Effector CD4-positive, alpha-beta T cell (primary cell): Measurements from ENCODE around the gene TRIM2.
A peak's percentile ranks its signal among the peaks of the same experiment; 100 is the strongest.

Experiments used
- DNase-seq: peaks from one replicate; pipeline ENCODE4 v3.0.0-alpha.2; 2020

The TRIM2 gene

DNA sequence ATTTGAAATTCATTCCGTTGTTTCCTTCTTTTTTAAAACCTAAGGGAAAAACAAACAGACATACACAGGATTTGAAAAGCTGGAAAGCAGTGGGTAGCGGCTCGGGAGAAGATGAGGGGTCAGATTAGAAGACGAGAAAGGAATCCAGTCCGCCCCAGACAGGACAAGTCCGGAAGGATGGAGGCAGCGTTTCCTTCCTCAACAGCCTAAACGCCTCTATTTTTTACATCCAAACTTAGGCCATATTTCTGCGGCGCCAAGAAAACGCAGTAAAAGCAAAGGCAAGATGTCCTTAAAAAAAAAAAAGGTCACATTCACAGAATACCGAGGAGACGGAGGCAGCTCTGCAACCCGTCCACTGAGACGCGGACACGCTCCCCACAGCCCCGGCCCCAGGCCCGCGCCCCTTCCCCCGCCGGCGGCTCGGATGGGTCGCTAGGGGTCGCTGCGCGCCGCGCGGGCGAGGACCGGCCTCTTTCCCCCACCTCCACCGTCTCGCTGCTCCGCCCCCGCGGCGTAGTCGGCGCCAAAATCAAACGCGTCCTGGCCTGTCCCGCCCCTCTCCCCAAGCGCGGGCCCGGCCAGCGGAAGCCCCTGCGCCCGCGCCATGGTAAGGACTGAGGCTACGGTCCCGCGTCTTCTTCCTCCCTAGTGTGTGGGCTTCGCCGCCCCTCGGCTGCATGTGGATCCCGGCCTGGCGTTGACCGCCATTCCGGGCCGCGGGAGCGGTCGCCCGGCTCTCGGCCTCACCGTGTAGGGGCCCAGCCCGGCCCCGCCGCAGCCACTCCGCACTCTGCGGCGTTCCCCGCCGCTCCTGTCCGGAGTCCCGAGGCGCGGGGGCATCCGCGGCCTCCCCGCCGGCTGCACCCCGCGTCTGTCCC lies 140.1 kb downstream of the TRIM2 start, which contains the start of gene MND1:
Gene MND1 (plus strand): TSS at position 558 of the 881 bp plus-strand sequence. CDS start 50 bp downstream, at position 608.
- peak; percentile 87 for DNase-seq

DNA sequence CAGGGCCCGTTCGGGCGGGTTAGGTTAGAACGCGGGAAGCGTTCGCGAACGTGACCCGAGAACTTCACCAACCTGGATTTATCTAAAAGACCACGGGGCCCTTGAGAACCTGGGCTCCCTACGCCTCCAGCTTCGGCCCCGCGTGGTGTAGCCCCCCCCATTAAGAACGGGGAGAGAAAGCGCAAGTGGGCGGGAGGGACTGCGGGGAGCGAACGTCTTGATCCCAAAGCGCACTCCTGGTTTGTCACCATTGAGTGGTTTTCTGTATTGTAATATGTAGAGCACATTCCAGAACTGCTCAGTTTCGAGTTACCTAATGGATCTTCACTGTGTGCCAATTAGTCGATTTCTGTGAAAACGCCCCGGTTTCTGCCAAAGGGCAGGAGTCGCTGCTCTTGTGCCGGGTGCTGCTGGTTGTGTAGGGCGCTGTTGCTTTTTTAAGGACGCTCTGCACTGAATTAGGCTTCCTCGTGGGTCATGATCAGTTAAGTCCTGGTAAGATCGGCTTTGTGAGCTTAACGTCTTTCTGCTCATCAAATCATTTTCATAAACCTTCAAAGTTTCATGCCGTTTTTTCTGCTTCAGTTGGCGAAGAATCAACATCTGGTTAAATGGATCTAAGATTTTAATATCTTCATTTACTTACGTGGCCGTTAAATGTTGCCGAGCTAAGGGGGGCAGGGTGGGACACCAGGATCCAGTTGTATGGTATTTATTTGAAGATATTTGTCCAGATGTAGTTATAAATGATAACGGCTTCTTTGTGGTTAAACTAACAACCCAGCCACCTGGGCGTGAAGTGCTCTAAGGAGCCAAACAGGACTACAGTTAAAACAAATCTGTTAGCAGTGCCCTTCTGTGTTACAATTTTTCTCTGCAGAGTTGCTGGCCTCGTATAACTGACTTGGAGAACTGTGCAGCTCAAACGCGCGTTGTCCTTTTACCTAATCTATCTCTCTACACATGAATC lies 141.1 kb downstream of the TRIM2 start:
- peak; percentile 31 for DNase-seq

GRCh38 chr4:153346031-153346430 lies 141.8 kb downstream of the TRIM2 start:
- no peak for DNase-seq

- no peak for DNase-seq
Observed at GRCh38 chr4:153346563-153346962, 142.3 kb downstream of the TRIM2 start.

DNA sequence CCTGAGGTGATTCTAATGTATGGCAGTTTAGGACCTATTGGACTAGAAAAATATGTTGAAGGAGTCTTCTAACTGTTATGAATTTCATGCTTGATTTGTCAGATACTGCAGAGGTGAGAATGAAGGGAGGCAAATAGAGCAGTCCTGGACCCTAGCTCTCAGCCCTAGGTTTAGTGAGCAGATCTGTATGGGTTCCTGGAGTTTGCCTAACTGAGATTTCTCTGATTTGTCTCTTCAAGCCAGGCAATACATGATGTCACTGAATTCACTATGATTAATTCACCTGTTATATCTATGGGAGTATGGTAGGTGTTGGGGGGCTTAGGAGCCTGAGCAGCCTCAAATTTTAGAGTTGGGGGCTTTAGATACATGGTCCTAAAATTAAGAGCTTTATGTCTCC lies 142.9 kb downstream of the TRIM2 start:
- no peak for DNase-seq

- no peak for DNase-seq
Observed at GRCh38 chr4:153348006-153348405, 143.8 kb downstream of the TRIM2 start.

GRCh38 chr4:153349206-153349805 lies 145.1 kb downstream of the TRIM2 start:
- DNase-seq, result no peak

- no peak for DNase-seq
Observed at GRCh38 chr4:153362184-153362583, 157.9 kb downstream of the TRIM2 start.

GRCh38 chr4:153364061-153364460 lies 159.8 kb downstream of the TRIM2 start:
- no peak for DNase-seq

- DNase-seq, result no peak
Observed at GRCh38 chr4:153365003-153365402, 160.8 kb downstream of the TRIM2 start.

- no peak for DNase-seq
Observed at GRCh38 chr4:153366486-153366885, 162.2 kb downstream of the TRIM2 start.

DNA sequence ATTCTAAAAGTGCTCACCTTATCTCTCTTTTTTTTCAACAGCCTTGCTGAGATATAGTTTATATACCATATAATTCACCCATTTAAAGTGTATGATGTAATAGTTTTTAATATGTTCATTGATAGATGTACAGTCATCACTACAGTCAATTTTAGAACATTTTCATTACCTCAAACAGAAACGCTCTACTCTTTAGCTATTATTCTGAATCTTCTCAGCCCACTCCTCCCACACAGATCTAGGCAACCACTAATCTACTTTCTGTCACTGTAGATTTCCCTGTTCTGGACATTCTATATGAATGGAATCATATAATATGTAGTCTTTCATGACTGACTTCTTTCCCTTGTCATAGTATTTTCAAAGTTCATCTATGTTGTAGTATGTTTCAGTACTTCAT lies 162.8 kb downstream of the TRIM2 start:
- DNase-seq, result no peak

- no peak for DNase-seq
Observed at GRCh38 chr4:153369021-153369420, 164.8 kb downstream of the TRIM2 start.

- no peak for DNase-seq
Observed at GRCh38 chr4:153371701-153372234, 167.5 kb downstream of the TRIM2 start.

DNA sequence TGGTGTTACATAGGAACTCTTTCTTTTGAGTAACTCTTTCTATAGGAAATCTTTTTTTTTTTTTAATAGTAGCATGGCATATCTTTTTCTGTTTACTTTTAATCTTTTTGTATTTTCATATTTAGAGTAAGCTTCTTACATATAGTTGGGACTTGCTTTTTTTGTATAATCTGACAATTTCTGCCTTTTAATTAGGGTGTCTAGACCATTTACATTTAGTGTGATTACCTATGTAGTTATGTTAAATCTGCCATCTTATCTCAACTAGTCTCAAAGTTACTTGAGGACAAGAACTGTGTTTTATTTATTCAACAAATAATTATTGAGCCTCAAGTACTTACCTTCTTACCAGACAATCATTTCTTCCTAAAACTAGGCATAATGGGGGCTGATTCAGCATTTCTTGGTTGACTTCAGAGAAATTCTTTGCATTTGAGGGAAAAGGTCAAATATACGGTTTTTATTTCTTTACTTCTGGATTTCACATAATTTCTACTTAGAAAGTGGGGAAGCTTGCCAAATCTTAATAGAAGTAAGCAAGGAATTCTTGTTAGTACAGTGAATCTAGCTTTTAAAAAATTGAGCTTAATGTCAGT lies 168.8 kb downstream of the TRIM2 start:
- no peak for DNase-seq

- DNase-seq, result no peak
Observed at GRCh38 chr4:153374442-153374841, 170.2 kb downstream of the TRIM2 start.

GRCh38 chr4:153375303-153375702 lies 171.1 kb downstream of the TRIM2 start:
- no peak for DNase-seq

DNA sequence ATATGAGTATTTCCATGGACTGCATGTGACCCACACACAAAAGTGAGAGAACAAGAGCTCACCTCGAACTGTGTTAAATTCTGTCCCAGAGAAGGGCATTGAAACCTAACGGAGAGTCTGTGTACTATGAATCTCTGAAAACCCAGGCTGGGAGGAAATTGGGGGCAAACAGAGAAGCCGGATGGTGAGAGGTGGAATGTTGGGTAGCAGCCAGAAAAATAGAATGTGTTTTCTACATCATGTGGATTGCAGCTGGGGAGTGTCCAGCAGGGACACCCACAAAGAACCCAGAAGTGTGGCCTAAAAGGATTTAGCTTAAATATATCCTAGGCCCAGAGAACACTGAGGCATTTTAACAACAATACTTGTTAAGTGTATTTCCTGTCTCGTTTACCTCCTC lies 178.9 kb downstream of the TRIM2 start:
- no peak for DNase-seq

GRCh38 chr4:153384160-153384559 lies 179.9 kb downstream of the TRIM2 start:
- no peak for DNase-seq

DNA sequence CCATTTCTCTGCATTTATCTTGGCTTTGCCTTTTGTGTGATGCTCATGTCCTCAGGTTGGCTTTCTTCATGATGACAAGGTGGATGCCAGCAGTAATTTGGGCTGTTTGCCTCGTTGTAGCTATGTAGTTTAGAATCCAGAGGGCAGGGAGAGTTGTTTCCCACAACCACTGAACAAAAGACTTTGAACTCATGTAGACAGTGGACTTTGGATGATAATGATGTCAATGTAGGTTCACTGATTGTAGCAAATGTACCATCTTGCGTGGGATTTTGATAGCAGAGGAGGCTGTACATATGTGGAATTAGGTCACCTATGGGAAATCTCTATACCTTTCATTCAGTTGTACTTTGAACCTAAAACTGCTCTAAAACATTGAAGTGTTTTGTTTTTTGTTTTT lies 181.5 kb downstream of the TRIM2 start:
- no peak for DNase-seq

DNA sequence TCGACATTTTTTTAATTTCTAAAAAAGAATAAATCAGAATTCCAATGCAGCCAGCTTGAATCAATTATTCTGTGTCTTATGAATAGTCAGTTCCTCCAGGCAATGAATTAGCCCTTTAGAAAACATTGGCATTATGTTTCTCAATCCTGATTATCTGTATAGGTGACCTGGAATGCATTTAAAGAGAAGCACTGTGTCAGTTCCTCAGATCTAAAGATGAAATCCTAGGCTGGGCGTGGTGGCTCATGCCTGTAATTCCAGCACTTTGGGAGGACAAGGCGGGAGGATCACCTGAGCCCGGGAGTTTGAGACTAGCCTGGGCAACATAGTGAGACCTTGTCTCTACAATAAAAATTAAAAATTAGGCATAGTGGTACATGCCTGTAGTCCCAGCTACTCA lies 183.7 kb downstream of the TRIM2 start:
- no peak for DNase-seq
